ENCODE measurements around the gene PRMT2. TPM values are rescaled to one million over a fixed set of nuclear protein-coding genes. Genes with fewer than 3 reads are reported as not detected.
"Not testable (repeated sequence)": the region's sequence is repeated elsewhere in the genome, so short reads cannot be mapped to it uniquely, and the experiment has no call there.

PRMT2 gene
- polyA plus RNA-seq, 2 of the 4 experiments (the other 2 are of a cell fraction), result 69.2 to 75.1 TPM

DNA sequence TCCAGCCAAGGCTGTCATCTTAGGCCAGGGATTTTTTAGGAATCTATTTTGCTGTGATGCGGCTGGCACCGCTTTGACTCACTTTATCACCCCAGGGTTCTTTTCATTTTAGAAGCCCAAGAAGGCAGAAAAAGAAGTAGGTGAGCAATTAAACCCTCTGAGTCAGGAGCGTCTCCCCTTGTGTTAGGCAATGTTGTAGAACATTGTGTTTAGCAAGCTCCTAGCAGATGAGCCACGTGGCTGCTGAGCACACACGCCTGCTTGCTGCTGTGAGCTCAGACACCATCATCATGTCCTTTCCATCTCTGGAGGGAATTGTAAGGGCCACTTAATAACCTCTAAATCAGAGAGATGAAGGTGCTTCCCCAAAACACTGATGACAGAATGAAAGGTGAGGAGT is 46.1 kb downstream of the PRMT2 start:
- FAIRE-seq; POLR2A ChIA-PET; CTCF ChIA-PET; H3K4me3 ChIP-seq; H3K4me1 ChIP-seq; H3K27ac ChIP-seq; DNase-seq (ENCODE audit: low read depth in 1 of 2, low spot score in 1 of 2); H3K4me2 ChIP-seq; ATAC-seq; H3K9me3 ChIP-seq: not testable (repeated sequence)
- WGBS (ENCODE audit: missing lambda C conversion rate), result 74% methylated on average over 5 of the region's 5 CpGs

DNA sequence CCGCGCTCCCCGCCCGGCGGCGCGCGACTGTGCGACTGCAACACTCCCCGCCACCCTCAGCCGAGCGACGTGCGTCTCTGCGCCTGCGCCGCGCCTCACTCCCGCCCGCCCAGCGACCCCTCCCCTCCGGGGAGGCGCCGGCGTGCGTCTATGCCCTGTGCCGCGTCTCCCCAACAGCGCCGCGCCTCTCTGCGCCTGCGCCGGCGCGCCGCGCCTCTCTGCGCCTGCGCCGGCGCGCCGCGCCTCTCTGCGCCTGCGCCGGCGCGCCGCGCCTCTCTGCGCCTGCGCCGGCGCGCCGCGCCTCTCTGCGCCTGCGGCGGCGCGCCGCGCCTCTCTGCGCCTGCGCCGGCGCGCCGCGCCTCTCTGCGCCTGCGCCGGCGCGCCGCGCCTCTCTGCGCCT is 63.2 kb downstream of the PRMT2 start:
- WGBS (ENCODE audit: missing lambda C conversion rate), result over 99% methylated on average over 28 of the region's 81 CpGs
- H3K9me3 ChIP-seq; H3K4me1 ChIP-seq; H3K4me2 ChIP-seq; POLR2A ChIA-PET; H3K4me3 ChIP-seq; H3K27ac ChIP-seq; FAIRE-seq; ATAC-seq; CTCF ChIA-PET; DNase-seq (ENCODE audit: low read depth in 1 of 2, low spot score in 1 of 2): not testable (repeated sequence)

DNA sequence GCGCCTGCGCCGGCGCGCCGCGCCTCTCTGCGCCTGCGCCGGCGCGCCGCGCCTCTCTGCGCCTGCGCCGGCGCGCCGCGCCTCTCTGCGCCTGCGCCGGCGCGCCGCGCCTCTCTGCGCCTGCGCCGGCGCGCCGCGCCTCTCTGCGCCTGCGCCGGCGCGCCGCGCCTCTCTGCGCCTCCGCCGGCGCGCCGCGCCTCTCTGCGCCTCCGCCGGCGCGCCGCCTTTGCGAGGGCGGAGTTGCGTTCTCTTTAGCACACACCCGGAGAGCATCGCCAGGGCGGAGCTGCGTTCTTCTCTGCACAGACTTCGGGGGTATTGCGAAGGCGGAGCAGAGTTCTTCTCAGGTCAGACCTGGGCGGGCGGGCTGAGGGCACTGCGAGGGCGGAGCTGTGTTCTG is 63.6 kb downstream of the PRMT2 start:
- FAIRE-seq; H3K4me1 ChIP-seq; H3K9me3 ChIP-seq; H3K27ac ChIP-seq; DNase-seq (ENCODE audit: low read depth in 1 of 2, low spot score in 1 of 2); CTCF ChIA-PET; H3K4me3 ChIP-seq; POLR2A ChIA-PET; H3K4me2 ChIP-seq: not testable (repeated sequence)
- ATAC-seq, result peak; percentile 38 to 95; a peak in 4 of 6 replicates
- 94% methylated on average over 43 of the region's 69 CpGs for WGBS (ENCODE audit: missing lambda C conversion rate)

Other genes starting within 250 kb of the PRMT2 start
- 18.0 and 18.4 TPM in 2 replicates for gene DIP2A, start 176.8 kb upstream of the PRMT2 start, polyA plus RNA-seq (2011; rRNA removed)
- 12.1 to 13.8 TPM (median 13.3 TPM) in 3 replicates for gene DIP2A, start 176.8 kb upstream of the PRMT2 start, polyA plus RNA-seq (2017; fragmentation: RNase III; extraction: RNeasy Plus Mini Kit Qiagen cat#74134 plus additional on column Dnase treatment)
- not detected in 2 replicates for gene S100B, start 30.6 kb upstream of the PRMT2 start, polyA plus RNA-seq (2011; rRNA removed)
- gene S100B, start 30.6 kb upstream of the PRMT2 start, polyA plus RNA-seq (2017; fragmentation: RNase III; extraction: RNeasy Plus Mini Kit Qiagen cat#74134 plus additional on column Dnase treatment), result not detected in 3 replicates

Measured in A549 (cell line).